HG02981 (cell line): ENCODE results near the gene AP1AR.

Experiments used
- ATAC-seq: cut with Tn5 transposase; IDR thresholded peaks from one replicate; pipeline ENCODE4 v1.9.1; 2021; ENCODE audit warnings: mild to moderate bottlenecking, moderate library complexity; ENCODE audit not compliant: unreplicated experiment

AP1AR gene

DNA sequence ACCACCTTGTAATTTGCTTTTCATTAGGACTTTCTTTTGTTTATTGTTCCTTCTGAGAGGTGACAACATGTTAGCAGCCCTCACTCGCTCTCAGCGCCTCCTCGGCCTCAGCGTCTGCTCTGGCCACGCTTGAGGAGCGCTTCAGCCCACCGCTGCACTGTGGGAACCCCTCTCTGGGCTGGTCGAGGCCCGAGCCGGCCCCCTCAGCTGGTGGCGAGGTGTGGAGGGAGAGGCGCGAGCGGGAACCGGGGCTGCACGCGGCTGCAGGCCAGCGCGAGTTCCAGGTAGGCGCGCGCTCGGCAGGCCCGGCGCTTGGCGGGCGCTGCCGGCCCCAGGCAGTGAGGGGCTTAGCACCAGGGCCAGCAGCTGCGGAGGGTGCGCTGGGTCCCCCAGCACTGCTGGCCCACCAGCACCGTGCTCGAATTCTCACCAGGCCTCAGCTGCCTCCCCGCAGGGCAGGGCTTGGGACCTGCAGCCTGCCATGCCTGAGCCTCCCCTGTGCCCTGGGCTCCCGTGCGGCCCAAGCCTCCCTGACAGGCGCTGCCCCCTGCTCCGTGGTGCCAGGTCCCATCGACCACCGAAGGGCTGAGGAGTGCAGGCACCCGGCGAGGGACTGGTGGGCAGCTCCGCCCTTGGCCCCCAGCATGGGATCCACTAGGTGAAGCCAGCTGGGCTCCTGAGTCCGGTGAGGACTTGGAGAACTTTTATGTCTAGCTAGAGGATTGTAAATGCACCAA, 9.2 kb upstream of the AP1AR start:
- ATAC-seq, result no peak

DNA sequence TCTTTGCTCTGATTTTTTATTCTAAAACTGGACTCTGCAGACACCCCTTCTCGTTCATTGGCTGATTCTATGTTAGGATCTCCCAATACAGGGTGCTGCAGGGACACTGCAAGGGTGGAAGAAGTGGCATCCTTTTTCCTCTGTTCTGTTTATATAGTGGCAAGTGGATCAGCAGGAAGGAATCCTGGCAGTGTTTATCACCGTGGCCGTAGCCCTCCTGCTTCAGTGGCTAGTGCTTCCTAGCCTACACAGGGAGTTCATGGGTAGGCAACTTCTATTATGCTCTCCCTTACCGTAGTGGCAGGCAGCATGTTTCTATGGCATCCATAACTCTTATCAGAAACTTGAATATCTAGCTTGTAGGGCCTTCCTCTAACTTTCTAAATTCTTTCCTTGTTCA, 6.4 kb upstream of the AP1AR start:
- ATAC-seq, result no peak

DNA sequence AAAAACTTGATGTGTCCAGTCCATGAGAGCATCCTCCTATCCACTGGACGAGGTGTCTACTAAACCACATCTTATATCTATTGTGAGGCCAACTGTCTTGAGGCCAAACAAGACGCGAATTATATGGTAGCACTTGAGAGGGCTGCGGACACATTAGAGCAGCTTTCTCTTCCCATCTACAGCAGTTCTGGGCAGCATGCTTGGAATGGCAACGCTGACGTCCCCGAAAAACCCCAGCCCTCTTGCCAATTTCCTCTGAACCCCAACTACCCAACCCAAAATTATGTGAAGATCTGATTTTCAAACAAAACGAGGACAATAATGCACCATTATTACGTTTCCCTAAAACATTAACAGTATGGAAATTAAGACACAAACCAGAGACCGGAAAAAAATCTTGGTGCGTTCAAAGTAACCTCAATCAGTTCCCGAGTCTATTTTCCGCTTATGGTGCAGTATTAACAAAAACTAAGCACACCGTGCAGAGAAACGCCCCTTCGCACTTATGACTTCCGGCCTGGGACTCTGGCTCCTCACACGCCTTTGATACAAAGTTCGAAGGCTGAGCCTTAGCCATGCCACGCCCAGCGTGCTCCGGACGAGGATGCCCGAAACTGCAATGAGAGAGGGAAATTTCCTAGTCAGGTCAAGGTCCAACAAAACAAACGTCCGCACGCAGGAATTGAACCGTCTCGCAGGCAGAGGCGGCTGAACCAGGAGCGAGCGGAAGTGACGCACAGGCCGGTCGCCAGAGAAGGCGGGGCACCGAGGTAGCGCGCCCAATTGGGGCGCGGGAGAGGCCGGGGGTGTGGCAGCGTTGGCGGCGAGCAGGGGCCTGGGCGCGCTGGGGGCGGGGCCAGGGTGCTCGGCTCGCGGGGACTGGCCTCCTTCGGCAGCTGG, 458 bp upstream of the AP1AR start:
- peak; percentile 82 for ATAC-seq

DNA sequence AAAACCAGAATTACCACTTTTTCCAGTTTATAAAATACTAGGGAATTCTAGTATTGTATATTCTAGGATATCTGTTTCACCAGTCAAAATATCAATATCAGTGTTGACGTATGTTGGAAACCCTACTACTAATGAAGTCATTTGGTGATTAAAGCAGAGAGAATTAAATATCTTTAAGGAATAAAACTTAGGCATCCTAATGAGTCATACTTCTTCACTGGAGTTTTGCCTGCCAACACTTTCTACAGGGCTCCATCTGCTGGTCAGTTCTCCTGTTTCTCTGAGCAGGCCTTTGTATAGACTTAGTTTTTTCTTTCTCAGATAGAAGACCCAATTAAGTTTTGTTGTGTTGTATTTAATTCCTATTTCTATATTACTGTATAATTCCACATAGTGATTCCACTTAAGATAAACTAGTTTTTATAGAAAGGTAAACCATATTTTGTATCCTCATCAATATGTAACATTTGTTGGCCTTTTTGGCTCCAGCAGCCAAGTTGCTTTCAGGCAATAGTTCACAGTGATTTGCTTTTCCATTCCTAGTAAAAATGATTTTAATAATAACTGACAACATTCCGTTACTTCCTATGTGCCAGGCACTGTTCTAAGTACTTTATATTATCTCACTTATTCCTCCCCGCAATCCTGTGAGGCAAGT, 3.5 kb downstream of the AP1AR start:
- no peak for ATAC-seq

DNA sequence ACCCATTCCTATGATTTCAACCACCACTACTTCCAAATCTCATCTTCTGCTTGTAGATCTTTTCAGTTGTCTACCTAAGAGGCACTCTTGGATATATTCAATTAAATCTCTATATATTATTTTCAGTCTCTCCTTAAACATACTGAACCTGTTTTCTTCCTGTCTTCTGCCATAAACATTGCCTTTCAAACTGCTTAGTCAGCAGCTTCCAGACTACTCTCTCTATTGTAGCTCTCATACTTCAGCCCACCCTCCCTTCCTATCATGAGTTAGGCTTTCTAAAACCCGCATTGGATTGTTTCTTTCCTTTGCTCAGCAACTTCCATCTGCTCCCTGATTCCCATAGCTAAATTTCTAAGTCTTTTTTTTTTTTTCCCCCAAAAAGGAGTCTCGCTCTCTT, 4.5 kb downstream of the AP1AR start:
- no peak for ATAC-seq

DNA sequence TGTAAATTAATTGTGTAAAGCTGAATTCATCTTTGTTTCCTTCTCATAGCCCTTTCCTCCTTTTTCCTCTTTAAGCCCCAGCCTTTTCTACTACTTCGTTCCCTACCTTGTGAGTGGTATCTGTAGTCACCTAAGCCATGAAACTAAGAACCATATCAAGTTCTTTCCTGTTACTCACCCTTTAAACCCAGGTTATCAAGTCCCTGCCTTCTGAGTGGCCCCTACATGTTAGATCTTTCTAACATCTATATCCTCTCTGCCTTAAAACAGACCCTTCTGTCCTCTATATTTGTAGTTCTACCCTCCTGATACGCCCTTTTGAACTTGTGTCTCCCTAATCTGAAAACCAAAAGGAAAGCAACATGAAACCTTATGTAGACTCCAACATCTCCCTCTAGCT, 7.2 kb downstream of the AP1AR start:
- ATAC-seq, result no peak

DNA sequence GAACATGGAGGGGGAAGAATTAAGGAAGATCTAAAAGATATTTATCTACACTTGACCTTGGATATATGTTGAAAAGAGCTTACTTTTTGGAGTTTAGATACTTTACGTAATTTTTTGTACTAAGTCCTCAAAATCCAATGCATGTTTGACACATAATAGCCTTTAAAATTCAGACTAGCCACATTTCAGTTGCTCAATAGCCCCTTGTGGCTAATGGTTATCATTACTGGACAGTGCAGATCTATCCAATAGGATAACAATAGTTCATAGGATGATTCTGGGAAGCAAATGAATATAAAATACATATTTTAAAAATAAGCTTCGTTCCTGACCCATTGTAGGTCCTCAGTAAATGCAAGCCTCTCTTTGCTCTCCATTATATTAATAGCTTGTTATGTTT, 13.8 kb downstream of the AP1AR start:
- no peak for ATAC-seq

DNA sequence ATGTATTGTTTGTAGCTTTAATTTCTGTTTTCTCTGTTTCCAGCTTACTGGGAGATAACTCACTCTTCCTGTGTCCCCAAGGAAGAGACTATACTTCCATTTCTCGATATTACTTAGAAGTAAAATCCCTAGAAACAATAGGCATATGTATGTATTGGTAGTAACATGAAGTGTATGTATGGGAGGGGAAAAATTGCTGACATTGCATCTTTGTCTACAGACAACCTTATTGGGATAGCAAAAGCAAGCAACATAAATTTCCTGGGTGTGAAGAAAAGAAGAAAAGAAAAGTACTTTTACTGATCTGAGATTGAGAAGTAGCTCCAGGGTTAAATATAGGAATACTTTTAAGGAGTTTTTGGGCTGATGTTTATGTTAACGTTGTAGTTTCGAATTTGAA, 15.4 kb downstream of the AP1AR start:
- no peak for ATAC-seq

DNA sequence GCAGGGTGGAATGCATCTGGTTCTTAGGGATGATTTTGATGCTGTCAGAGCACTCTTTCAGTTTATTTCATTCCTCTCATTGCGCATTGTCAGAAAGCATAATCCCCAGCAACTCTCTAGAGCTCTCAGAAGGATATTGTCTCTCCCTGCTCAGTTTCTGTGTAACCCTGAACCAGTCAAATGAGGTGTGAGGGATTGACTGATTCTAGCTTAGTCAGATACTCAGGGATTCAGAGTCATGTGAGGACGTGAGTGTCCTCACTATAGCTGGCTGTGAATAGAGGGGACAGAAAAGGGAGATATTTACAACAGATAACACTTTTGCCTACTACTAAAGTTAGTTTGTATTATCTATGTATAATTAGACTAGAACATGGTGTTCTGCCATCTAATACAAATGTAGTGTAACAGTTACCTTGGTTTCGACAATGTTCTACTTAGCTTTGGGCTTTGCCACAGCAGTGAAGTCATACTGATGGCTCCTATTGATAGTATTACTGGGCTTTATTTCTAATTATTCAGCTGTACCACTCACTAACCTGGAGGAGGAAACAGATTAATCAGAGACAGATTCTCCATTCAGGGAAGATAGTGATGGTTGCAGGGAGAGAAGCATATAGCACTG, 19.5 kb downstream of the AP1AR start:
- ATAC-seq, result no peak

DNA sequence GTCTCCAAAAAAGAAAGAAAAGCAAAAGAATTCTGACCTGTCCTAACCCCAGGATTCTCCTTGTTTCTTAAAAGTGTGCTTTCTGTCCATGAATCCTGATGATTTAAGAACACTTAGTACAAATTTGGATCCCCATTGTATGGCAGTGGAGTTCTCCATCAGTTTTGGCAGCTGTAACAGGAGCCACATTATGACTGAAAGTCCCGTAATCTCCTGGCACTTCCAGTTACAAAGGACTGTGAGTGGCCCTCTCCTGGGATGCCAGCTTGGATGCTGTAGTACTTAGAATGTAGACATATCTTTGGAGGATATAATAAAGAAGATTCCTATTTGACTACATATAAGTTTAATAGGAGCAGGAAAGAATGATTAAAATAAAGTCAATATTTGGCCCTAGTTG, 20.6 kb downstream of the AP1AR start:
- no peak for ATAC-seq

DNA sequence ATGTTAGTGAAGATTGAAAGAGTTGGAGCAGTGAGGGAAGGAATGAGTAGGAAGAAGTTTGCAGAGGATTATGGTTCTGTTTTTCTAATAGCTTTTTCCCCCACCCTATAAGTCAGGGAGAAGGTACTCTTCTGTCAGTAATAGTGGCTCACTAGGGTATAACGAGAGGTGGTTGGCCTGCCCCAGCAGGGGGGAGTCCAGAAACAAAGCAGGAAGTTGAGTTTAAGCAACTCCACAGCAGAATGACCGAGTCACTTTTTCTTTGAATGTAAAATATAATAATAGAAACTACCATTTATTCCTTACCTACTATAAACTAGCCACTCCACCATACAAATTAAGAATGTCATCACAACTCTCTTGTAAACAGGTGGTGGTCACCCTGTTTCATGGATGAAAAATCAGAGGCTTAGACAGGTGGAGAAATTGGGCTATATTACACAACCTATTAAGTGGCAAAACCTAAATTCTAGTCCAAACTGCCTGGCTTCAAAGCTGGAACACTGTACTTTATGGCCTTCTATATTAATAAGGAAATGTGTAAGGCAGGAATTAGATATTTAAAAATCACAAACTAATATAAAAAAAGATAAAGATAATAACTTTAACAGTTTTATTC, 21.9 kb downstream of the AP1AR start:
- peak; percentile 88 for ATAC-seq

DNA sequence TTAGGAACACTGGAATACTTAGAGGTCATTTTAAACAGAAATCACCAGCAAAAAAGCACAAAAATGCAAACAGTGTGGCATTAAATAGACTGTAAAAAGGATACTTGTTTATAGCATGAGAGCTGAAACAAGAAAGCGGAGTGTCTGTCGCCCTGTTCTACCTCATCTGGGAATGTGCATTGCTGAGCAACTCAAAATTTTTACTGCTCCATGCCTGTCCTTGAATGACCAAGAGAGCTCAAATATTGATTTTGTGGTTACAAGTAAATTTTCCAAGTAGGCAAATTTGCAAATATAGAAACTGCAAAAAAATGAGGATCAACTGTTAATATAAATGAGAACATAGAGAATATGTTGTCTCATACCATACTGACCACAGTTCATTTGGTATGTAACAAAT, 25.5 kb downstream of the AP1AR start:
- ATAC-seq, result no peak

DNA sequence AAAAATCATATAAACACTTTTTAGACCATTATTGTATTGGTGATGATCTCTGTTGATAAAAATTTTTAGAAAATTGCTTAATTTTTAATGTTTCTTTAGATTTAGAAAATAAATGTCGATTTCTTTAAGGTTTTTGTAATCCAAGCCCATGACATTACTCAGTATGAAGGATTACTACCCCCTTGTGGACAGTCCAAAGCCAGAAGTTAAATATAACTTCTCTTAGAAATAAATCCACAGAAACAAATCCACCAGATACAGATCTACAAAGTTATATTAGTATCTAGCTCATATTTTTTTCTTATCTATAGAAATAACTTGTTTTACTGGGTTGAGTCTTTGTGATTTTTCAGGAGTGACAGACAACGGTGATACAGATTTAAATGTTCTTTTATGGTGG, 35.2 kb downstream of the AP1AR start:
- ATAC-seq, result no peak

DNA sequence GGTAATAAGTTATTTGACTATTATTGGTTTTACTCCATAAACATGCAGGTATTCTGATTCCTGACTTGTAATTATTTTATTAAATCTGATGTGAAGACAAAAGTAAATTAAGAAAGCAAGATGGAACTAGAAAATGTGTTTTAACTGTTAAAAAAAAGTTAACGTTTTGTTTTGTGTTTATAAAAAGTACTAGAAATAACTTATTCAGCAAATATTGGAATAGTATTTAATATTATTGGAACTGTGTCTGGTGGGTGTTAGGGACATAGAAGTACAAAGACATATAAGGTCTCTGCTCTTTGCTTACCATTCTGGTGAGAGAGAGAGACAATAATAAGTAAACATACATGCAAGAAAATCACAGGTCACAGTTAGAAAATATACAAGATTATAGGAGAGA, 38.5 kb downstream of the AP1AR start:
- no peak for ATAC-seq

DNA sequence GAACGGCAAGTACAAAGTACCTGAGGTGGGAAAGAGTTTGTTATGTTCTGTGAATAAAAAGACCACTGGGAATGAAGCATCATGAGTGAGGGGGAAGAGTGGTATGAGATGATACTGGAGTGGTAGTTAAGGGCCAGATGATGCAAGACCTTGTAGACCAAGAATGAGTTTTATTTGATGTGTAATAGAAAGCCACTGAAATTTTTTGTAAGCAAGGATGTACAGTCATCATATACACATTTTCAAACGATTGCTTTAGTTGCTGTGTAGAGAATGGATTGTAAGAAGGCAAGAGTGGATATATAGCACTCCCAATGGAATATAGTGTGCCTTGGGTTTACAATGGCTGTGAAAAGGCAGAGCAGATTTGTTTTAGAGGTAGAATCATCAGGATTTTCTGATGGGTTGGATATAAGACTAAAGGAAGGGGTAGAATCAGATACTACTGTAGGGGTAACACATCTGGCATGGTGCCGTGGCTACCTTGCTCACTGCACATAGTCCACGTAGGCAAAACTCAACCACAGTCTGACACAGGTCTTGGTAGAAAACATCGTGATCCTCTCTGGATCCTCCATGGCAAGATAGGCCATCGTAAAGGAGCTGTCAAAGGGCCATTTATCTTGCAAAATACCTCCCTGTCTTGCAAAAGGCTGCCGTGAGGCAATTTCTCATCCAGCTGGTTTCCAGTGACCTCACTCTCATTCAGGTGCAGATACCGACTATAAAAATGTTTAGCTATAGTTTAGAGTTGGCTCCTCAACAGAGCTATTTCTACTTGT, 39.2 kb downstream of the AP1AR start:
- ATAC-seq, result no peak

DNA sequence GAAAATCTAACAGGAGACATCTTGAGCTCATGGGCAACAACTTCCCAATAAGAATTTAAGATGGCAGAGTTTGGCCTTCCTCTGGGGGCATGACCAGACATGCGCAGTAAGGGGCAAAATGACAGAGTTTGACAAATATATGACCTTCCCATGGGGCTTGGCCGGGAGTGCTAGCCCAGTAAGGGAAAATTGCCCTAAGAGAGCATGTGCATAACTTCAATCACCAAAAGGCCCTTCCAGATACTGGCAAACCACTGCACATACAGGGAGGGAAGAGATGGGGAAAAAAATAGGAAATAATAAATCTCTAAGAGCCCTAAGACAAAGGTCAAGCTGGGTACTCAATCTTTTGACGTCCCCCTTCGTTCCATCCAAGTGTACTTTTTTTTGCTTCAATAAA, 40.7 kb downstream of the AP1AR start:
- no peak for ATAC-seq

DNA sequence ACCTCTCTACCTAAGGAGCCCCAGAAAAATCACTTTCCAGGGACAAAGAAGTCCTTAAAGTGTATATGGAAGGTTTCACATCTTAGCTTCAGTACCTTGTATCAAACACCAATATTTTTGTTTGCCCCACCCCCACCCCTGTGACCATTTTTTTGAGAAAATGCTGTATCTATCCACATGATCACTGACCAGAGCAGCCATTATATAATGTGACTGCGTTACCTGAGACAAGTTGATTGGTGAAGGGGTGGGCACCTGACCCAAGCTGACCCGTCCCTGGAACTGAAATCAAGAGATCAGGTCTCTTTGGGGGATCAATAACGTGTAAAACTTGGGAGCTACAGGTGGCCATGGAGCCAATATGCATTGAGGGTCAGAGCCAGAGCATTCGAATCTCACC, 43.4 kb downstream of the AP1AR start:
- no peak for ATAC-seq

DNA sequence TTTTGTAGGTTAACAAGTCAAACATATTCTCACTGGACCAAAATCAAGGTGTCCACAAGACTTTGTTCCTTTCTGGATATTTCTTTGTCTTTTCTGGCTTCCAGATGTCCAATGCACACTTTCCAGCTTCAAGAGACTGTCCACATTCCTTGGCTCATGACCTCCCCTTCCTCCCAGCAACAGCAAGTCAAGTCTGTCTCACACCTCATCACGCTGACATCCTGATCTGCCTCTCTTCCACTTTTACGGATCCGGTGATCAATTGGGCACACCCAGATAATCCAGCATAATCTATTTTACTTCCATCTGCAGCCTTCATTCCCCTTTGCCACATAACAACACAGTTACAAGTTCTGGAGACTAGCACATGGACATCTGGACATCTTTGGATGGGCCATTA, 44.5 kb downstream of the AP1AR start:
- ATAC-seq, result no peak

DNA sequence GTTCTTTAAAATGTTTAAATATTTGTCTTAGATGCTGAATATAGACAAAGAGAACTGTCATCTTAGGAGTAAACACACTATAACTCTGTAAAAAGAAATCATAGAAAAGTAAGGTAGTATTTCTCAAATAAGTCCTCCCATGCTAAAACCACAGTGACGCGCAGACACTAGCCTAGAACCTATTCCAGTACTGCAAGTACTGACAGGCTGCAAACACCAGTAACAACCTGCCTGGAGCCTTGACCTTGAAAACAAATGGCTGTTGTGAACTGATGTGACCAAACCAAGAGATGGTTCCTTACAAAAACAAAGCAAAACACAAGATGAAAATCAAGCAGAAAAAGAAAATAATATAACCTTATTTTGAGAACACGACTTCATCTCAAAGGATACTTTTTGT, 45.6 kb downstream of the AP1AR start:
- no peak for ATAC-seq
